GM19351 (cell line): ENCODE measurements around the gene PODNL1.

Experiments
- ATAC-seq: cut with Tn5 transposase; IDR thresholded peaks from one replicate; pipeline ENCODE4 v1.9.1; 2021; ENCODE audit warnings: mild to moderate bottlenecking, moderate library complexity; ENCODE audit not compliant: unreplicated experiment

PODNL1 gene

GRCh38 chr19:13899912-13900584 lies 38.2 kb downstream of the PODNL1 start:
- ATAC-seq: no peak

GRCh38 chr19:13899393-13899792 lies 38.8 kb downstream of the PODNL1 start:
- no peak for ATAC-seq

GRCh38 chr19:13896227-13896626 lies 42.0 kb downstream of the PODNL1 start:
- no peak for ATAC-seq

DNA sequence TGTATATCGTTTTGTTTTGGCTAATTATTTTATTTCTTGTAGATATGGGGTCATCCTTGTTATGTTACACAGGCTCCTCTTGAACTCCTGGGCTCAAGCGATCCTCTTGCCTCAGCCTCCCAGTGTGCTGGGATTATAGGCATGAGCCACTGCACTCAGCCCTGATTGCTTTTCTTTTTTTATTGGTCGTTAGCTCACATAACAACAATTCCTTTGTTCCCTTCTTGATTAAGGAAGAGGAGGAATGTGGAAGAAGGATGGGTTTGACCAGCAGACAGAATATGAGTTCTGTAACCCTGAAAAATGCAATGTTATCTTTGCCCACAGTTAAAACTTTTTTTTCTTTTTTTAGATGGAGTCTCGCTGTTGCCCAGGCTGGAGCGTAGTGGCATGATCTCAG lies 43.7 kb downstream of the PODNL1 start:
- no peak for ATAC-seq

- no peak for ATAC-seq
Measured at GRCh38 chr19:13892870-13893269, 45.3 kb downstream of the PODNL1 start.

- no peak for ATAC-seq
Measured at GRCh38 chr19:13890136-13890535, 48.1 kb downstream of the PODNL1 start.

GRCh38 chr19:13888281-13888680 lies 49.9 kb downstream of the PODNL1 start:
- ATAC-seq: no peak

DNA sequence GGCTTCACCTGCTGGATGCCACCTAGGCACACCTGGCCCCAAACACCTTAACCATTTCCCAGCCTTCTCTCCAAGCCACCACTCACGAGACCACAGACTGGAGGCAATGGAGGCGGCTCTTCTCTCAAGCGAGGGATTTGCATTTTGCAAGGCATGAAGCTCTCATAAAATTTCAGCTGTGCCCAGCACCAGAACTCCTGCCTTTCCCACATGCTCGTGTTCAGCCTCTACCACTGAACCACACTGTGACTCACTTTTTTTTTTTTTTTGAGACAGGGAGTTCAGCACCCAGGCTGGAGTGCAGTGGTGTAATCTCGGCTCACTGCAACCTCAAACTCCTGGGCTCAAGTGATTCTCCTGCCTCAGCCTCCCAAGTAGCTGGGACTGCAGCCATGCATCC lies 50.7 kb downstream of the PODNL1 start:
- no peak for ATAC-seq

DNA sequence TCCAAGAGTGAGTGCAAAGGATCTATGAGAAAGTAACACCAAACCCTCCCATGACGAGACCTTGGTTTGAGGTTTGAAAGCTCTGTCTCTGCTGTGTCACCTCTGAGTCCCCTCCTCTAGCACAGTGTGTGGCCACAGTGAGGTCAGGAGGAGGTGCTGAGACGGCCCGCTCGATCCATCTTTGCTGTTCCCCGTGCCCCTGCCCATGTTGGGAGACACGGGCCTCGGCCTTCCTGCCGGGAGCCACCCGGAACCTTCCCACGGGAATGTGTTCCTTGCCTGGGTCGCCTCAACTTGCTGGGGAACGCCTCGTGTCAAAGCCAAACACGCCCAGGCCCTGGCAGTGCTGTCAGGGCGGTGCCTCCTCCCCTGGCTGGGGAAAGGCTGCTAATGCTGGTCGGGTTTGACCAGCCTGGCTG lies 51.2 kb downstream of the PODNL1 start:
- no peak for ATAC-seq

DNA sequence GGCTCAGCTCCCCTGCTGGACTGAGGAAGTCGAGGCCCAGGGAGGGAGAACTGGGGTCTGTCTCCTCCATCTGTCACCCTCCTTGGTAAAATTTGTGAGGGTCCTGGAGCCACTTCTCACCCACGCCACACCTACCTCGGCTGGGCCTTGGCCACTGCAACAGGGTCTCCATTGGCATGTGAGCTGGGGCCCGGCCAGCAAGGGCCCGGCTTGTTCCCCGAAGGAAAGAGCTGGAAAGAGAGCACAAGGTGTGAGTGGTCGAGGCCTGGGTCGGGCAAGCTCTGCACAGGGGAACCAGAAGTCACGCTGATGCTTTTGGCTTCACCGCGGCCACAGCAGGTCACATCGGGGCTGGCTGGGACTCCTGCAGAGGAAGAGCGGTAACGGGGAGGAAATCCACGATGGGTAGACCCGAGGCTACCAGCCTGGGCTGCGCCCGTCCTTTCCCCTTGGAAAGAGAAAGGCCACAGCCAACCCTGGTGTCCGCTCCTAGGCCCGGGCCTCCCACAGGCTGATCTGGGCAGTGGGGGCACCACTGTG lies 52.3 kb downstream of the PODNL1 start:
- ATAC-seq: no peak

- no peak for ATAC-seq
Measured at GRCh38 chr19:13884726-13885591, 53.3 kb downstream of the PODNL1 start.

DNA sequence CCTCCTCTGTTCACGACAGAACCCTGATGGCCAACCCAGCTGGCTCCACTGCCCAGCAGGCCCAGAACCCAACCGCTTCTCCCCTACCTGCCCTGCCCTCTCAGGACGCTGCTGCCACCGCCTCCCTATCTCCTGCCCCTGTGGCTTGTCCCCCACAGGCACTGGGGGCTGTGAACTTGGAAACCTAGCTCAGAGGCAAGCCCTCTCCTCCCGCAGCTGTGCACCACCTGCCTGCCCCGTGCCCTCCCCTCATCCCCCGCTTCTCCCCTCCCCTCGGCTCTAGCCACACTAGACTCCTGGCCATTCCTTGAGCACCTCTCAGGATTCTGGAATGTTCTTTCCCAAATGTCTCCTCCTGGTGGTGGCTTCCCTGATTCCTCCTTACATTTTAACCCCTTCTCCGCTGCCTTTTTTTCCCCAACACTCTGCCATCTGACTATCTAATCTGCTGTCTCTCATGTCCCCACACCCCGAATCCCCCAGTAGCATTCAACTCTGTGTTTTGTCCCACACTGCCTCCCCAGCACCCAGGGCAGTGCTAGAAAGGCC lies 54.6 kb downstream of the PODNL1 start:
- ATAC-seq: no peak

GRCh38 chr19:13882836-13883235 lies 55.4 kb downstream of the PODNL1 start:
- no peak for ATAC-seq

GRCh38 chr19:13882419-13882795 lies 55.8 kb downstream of the PODNL1 start:
- ATAC-seq: no peak

DNA sequence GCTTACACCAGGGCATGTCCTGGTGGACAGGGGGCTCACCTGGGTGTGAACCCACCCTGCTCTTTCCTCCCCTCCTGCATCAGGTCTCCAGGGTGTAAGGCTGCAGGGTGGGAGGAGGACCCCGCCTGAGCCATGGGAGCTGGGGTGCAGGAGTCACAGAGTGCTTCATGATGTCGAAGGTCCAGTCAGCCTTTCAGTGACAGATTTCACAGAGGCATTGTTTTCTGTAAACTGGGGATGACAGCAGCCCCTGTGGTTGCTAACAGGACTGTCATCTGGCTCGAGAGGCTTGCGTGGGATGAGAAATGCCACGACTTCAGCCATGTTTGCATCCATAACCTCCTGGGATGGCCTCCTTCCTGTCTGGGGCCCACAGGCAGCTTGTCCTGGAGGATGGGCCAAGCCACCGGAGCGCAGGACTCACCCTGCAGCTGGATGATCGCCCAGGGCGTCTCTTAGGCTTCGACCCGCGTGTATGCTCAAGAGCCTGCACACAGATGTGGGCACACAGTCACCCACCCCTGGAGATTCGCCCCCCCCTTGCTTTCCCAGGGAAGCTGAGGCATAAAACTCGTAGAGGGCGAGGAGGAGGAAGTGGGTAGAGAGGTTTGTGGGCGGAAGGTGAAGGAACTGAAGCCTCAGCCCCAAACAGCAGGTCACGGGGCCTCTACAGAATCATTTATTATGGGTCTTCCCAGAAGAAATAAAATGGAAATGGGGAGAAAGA lies 56.4 kb downstream of the PODNL1 start:
- ATAC-seq: no peak

- ATAC-seq: no peak
Measured at GRCh38 chr19:13881251-13881691, 56.9 kb downstream of the PODNL1 start.
